NCI-H524 (cell line): ENCODE measurements around the gene P3H4.

Source experiments
- DNase-seq, 2 experiments: peaks; one replicate each; lab custom pipeline; 2025; lab: John Stamatoyannopoulos, UW

The P3H4 gene

DNA sequence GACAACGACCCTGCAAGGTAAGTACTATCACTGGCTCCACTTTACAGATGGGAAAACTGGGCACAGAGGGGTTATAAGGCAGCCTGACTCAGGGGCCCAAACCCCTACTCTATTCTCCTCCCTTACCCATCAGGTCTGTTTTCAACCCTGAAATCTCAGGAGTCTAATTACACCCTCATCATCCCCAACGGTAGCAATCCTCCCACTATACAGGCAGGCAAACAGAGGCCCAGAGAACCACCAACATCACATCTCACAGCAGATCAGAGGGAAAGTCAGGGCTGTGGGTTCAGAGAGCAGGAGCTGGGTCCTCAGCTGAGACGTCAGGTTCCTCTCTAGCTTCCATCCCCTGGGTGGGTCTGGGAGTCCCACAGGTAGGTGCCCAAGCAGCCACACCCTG lies 41.8 kb downstream of the P3H4 start:
- no peak for DNase-seq

DNA sequence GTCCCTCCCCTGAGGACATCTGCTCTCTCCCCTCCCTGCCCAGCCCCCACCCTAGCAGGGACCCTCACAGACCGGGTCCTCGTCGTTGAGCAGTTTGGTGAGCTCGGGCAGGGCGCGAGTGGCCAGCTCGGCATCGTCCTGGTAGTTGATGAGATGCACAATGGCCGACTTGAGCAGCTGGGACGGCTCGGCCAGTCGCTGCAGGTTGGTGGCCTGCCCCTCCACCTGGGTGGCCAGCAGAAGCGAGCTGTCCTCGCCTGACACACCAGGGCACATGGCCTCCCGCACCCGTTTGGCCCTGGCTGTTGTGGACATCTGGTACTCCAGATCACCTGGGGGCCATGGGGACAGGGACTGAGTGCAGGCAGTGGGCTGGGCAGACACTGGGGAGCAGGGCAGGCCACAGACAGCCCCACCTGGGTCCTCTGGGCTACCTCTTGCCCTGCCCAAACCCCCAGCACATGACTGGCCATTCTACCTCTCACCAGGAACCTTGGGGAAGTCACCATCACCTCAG lies 42.3 kb downstream of the P3H4 start:
- no peak for DNase-seq

GRCh38 chr17:41768682-41769288 lies 43.0 kb downstream of the P3H4 start:
- no peak for DNase-seq

DNA sequence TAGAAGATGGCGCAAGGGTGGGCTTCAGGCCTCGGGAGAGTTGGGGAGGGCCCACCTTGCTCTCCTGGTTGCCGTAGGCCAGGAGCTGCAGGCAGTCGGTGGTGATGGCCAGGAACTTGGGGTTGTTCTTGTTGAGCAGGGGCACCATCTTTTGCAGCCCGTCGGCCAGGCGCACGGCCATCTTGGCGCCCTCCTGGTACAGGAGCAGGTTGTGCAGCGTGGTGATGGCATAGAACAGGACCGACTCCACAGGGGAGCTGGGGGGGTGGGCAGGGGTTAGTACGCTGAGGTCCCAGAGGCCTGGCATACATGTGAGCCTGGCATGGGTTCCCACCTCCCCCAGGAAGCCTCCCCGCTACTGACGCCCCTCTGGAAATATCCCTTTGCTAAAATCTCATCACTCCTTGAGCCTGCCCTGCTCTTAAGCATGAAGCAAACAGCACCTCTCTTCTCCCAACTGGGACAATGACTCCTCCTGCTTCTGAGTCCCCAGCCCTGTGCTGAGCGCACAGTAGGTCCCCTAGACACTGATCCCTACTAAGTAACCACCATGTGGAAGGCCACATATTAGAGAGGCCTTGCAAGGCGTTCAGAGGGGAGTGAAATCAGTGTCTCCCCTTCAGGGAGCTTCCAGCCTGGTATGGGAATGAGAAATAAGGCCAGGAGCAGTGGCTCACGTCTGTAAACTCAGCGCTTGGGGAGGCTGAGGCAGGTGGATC lies 44.3 kb downstream of the P3H4 start:
- DNase-seq: no peak

DNA sequence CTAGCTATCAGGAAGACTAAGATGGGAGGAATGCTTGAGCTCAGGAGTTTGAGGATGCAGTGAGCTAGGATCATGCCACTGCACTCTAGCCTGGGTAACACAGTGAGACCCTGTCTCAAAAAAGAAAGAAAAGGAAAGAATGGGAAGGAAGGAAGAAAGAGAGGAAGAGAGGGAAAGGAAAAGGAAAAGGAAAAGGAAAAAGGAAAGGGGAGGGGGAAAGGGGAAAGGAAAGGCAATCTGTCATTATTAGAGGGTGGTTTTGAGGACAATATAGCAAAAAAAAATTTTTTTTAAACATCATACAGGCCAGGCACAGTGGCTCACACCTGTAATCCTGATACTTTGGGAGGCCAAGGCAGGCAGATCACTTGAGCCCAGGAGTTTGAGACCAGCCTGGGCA lies 45.6 kb downstream of the P3H4 start:
- no peak for DNase-seq

GRCh38 chr17:41763327-41763726 lies 48.4 kb downstream of the P3H4 start:
- no peak for DNase-seq

- DNase-seq: no peak
Observed at GRCh38 chr17:41762841-41763240, 48.9 kb downstream of the P3H4 start.

DNA sequence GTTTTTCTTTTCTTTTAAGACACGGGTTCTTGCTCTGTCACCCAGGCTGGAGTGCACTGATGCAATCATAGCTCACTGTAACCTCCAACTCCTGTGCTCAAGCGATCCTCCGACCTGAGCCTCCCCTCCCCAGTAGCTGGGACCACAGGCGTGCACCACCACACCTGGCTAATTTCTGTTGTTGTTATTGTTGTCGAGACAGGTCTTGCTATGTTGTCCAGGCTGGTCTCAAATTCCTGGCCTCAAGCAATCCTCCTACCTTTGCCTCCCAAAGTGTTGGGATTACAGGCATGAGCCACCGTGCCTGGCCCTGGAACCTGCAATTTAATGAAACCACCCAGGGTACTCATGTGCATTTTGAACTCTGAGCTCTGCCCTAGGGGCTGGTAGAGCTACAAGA lies 49.4 kb downstream of the P3H4 start:
- DNase-seq: no peak

- DNase-seq: no peak
Observed at GRCh38 chr17:41760878-41761277, 50.9 kb downstream of the P3H4 start.

DNA sequence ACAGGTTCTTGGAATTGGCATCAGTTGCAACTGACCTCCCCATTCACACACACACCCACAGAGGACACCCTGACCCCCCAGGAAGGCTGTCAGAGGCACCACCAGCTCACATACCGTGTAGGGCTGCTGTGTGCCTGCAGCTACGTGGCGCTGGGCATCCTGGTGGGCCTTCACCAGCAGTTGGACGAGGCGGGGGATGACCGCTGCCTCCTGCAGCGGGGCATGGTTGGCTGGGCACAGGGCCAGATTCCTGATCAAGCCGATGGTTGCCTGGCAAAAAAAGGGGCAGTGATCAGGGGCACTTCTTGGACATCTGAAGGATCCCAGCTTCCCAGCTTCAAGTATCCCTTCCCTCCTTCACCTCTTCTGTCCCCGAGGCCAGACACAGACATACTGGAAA lies 53.1 kb downstream of the P3H4 start:
- no peak for DNase-seq

DNA sequence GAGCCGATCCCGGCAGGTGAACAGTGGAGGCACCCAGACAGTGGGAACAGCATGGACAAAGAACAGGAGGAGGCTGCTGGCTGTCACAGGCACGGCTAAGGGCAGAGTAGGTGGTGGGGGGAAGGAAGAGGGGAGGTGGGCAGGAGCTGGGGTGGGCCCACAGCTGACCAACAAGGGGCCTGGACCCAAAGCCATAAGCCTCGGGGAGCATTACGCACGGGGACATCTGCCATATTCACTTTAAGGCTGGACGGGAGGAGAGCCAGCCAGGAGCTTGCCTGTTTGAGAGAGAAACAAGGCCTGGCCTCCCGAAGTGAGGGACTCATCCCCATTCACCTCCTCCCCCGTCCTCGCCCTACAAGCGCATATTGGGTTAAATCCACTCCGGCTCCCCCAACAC lies 57.7 kb downstream of the P3H4 start:
- no peak for DNase-seq
